ENCODE results near the gene MSL2.

MSL2 gene

GRCh38 chr3:136196064-136196400, at the start of gene MSL2:
TSS of gene MSL2 (minus strand) at chr3:136196335. CDS start at chr3:136195113, 1,222 bp downstream.
- TF ChIP-seq, protein P1, sequence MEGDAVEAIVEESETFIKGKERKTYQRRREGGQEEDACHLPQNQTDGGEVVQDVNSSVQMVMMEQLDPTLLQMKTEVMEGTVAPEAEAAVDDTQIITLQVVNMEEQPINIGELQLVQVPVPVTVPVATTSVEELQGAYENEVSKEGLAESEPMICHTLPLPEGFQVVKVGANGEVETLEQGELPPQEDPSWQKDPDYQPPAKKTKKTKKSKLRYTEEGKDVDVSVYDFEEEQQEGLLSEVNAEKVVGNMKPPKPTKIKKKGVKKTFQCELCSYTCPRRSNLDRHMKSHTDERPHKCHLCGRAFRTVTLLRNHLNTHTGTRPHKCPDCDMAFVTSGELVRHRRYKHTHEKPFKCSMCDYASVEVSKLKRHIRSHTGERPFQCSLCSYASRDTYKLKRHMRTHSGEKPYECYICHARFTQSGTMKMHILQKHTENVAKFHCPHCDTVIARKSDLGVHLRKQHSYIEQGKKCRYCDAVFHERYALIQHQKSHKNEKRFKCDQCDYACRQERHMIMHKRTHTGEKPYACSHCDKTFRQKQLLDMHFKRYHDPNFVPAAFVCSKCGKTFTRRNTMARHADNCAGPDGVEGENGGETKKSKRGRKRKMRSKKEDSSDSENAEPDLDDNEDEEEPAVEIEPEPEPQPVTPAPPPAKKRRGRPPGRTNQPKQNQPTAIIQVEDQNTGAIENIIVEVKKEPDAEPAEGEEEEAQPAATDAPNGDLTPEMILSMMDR (IDR thresholded peaks at IDR 0.05): no peak

- TF ChIP-seq, protein P1 (IDR thresholded peaks at IDR 0.05): no peak
Measured at GRCh38 chr3:136245691-136246090, 49.6 kb upstream of the MSL2 start.

- TF ChIP-seq, protein P1 (IDR thresholded peaks at IDR 0.05): no peak
Measured at GRCh38 chr3:136239094-136239493, 43.0 kb upstream of the MSL2 start.

DNA sequence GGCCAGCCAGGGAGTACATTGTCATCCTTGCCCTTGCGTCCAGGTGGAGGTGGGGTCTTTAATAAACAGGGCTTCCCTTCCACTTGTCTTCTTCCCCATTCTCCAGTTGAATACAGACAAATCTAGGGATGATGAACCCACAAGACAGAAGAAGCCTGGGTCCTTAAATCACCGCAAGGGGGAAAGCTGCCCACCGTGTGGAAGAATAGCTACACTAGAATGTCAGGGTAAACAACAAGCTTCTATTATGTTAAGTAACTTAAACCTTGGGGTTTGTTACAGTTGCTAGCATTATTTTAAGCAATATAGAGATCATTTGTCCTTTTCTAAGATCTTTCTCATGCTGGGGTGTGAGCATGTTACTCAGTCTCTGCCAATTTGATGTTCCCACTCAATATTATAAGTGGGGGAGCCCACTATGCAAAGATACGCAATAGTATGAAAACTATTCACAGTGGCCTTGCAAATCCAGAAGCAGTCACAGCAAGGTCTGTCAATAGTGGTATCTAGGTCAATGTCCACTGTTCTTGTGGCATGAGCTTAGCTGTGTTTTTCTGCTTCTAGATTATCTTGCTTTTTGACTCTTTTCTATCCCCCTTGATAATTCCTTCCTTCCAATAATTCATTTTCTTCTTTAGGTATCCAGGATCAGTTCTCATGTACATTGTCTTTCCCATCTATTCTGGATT, 42.0 kb upstream of the MSL2 start:
- TF ChIP-seq, protein P1 (IDR thresholded peaks at IDR 0.05): no peak

GRCh38 chr3:136237103-136237502, 41.0 kb upstream of the MSL2 start:
- TF ChIP-seq, protein P1 (IDR thresholded peaks at IDR 0.05): no peak

- TF ChIP-seq, protein P1 (IDR thresholded peaks at IDR 0.05): no peak
Measured at GRCh38 chr3:136236109-136236508, 40.0 kb upstream of the MSL2 start.

GRCh38 chr3:136235545-136235944, 39.4 kb upstream of the MSL2 start:
- TF ChIP-seq, protein P1 (IDR thresholded peaks at IDR 0.05): no peak

GRCh38 chr3:136232413-136232812, 36.3 kb upstream of the MSL2 start:
- TF ChIP-seq, protein P1 (IDR thresholded peaks at IDR 0.05): no peak

Data from LNCAP (cell line).